Tibial artery (tissue), 4 donors: ENCODE results near the gene CAND2.
A peak's percentile ranks its signal among the peaks of the same experiment; 100 is the strongest.

Experiments
- DNase-seq, 2 donors: peaks; one replicate each; pipeline ENCODE4 v3.0.0-alpha.2; 2019
- H3K27ac ChIP-seq, 2 donors: fragments of 200-600 bp; sonication (generic) in 1 of 2; 1 replicate in 1 of 2; 2 replicates in 1 of 2; pipeline ENCODE4 v1.5.1; 2018 to 2019; ENCODE audit warnings: mild to moderate bottlenecking in 1 of 2
- H3K27me3 ChIP-seq, 2 donors: fragments of 200-600 bp; sonication (generic) in 1 of 2; one replicate each; pipeline versions ENCODE4 v1.5.1 to v1.6.0; 2016 to 2019
- H3K36me3 ChIP-seq, 3 donors: fragments of 200-600 bp; sonication (generic) in 2 of 3; one replicate each; pipeline ENCODE4 v1.5.1; 2016 to 2019; ENCODE audit warnings: mild to moderate bottlenecking in 2 of 3
- H3K4me1 ChIP-seq, 4 donors: fragments of 200-600 bp; sonication (generic) in 2 of 4; 1 replicate in 3 of 4; 2 replicates in 1 of 4; pipeline ENCODE4 v1.5.1; 2016 to 2019
- H3K4me3 ChIP-seq, 2 donors: fragments of 200-600 bp; sonication (generic) in 1 of 2; 1 replicate in 1 of 2; 2 replicates in 1 of 2; pipeline ENCODE4 v1.5.1; 2018 to 2019; ENCODE audit warnings: mild to moderate bottlenecking in 2 of 2
- H3K9me3 ChIP-seq, 3 donors: fragments of 200-600 bp; sonication (generic) in 1 of 3; one replicate each; pipeline ENCODE4 v1.5.1; 2016 to 2019
- CTCF ChIP-seq, 2 experiments: fragments of 200-600 bp in 1 of 2; fragments of 450-650 bp in 1 of 2; IDR thresholded peaks; one replicate each; pipeline ENCODE4 v1.5.1; 2017 to 2019; ENCODE audit warnings: antibody characterized with exemption in 2 of 2, mild to moderate bottlenecking in 1 of 2, moderate library complexity in 1 of 2
- intact Hi-C: fragments of 100-400 bp; cut with DNase I; formaldehyde crosslinking; loops from one replicate; pipeline ENCODE4 v1.15.0; 2023; ENCODE audit warnings: low total_unique reads

The CAND2 gene

GRCh38 chr3:12799525-12800440 is 3.3 kb downstream of the CAND2 start:
- Histone ChIP-seq H3K27ac (peak overlapping the region in 1 of 2 donors; percentile 87), H3K36me3 (peaks cover 12 to 22% (median 13%) of the 10 kb centered on the region in 3 donors), H3K27me3 (no peaks in the 10 kb centered on the region), H3K4me3 (no peak overlapping the region), H3K4me1 (peaks cover 0 to 27% (median 18%) of the 10 kb centered on the region in 4 donors), H3K9me3 (no peaks in the 10 kb centered on the region)
- intact Hi-C loops: no loop called here
- no peak for TF ChIP-seq CTCF (IDR thresholded peaks at IDR 0.05)
- no peak for DNase-seq

GRCh38 chr3:12803371-12803770 is 6.9 kb downstream of the CAND2 start:
- intact Hi-C loops: no loop called here
- H3K4me3 ChIP-seq: no peak overlapping the region
- no peaks in the 10 kb centered on the region for H3K27me3 ChIP-seq
- H3K9me3 ChIP-seq: no peaks in the 10 kb centered on the region
- peaks cover 16 to 52% (median 17%) of the 10 kb centered on the region in 3 donors for H3K36me3 ChIP-seq
- TF ChIP-seq CTCF (IDR thresholded peaks at IDR 0.05): no peak
- H3K27ac ChIP-seq: no peak overlapping the region
- peaks cover 0 to 26% (median 10%) of the 10 kb centered on the region in 4 donors for H3K4me1 ChIP-seq
- DNase-seq: no peak

DNA sequence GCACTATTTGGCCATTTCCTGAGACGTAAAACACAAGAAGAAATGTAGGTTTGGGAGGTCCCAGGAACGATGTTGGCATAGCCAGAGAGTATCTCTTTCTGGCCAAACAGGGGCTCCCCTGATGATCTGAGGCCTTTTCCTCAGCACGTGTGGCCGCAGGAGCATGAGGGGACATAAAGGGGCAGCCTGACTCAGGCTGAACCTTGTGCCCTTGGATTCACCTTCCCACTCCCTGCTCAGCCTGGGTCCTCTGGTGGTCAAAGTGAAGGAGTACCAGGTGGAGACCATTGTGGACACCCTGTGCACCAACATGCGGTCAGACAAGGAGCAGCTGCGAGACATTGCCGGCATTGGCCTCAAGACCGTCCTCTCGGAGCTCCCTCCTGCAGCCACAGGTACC is 10.6 kb downstream of the CAND2 start:
- DNase-seq: no peak
- no peak for TF ChIP-seq CTCF (IDR thresholded peaks at IDR 0.05)
- peaks cover 16 to 49% (median 20%) of the 10 kb centered on the region in 3 donors for H3K36me3 ChIP-seq
- H3K27me3 ChIP-seq: no peaks in the 10 kb centered on the region
- H3K4me1 ChIP-seq: peaks cover 0 to 41% (median 20%) of the 10 kb centered on the region in 4 donors
- H3K4me3 ChIP-seq: no peak overlapping the region
- H3K9me3 ChIP-seq: no peaks in the 10 kb centered on the region
- intact Hi-C loops: no loop called here
- H3K27ac ChIP-seq: peak overlapping the region; percentile 46 to 84

GRCh38 chr3:12807601-12808359 is 11.3 kb downstream of the CAND2 start:
- intact Hi-C loops: no loop called here

More at GRCh38 chr3:12807601-12808359, 11.3 kb downstream of the CAND2 start:
- TF ChIP-seq CTCF (IDR thresholded peaks at IDR 0.05): no peak
- Histone ChIP-seq H3K4me1 (peaks cover 0 to 41% (median 20%) of the 10 kb centered on the region in 4 donors), H3K36me3 (peaks cover 16 to 50% (median 20%) of the 10 kb centered on the region in 3 donors), H3K4me3 (no peak overlapping the region), H3K27ac (peak overlapping the region; percentile 46 to 84), H3K9me3 (no peaks in the 10 kb centered on the region), H3K27me3 (no peaks in the 10 kb centered on the region)
- no peak for DNase-seq
